IPS DF 6.9 (cell line): Measurements from ENCODE around the gene SERPINA3.

ENCODE experiments used
- DNase-seq: peaks from one replicate; pipeline ENCODE4 v3.0.0-alpha.2; 2013; ENCODE audit warnings: low read depth, low spot score
- H3K27ac ChIP-seq: one replicate; pipeline ENCODE4 v1.5.1; 2013; ENCODE audit warnings: low read length, control low read depth
- H3K27me3 ChIP-seq: 2 replicates; pipeline ENCODE4 v1.6.1; 2013; ENCODE audit warnings: mild to moderate bottlenecking, low read length; ENCODE audit not compliant: control insufficient read depth, insufficient read depth
- H3K36me3 ChIP-seq: 2 replicates; pipeline ENCODE4 v1.6.1; 2013; ENCODE audit warnings: low read length; ENCODE audit not compliant: control insufficient read depth, insufficient read depth
- H3K4me1 ChIP-seq: 2 replicates; pipeline ENCODE4 v1.6.1; 2013; ENCODE audit warnings: low read length; ENCODE audit not compliant: control insufficient read depth, insufficient read depth
- H3K4me3 ChIP-seq: 2 replicates; pipeline ENCODE4 v1.5.1; 2013; ENCODE audit warnings: mild to moderate bottlenecking, low read length
- H3K9me3 ChIP-seq: 2 replicates; pipeline ENCODE4 v1.6.1; 2013; ENCODE audit warnings: low read length, inconsistent platforms; ENCODE audit not compliant: control insufficient read depth, insufficient read depth
- WGBS: extraction: QIAGEN DNeasy Blood & Tissue Kit; methylation state at CpG from one replicate; pipeline ENCODE4 v1.1.7; 2013; ENCODE audit warnings: mixed read lengths, missing lambda C conversion rate; ENCODE audit not compliant: insufficient read length, insufficient coverage; 5-methylcytosine and 5-hydroxymethylcytosine counted together

SERPINA3 gene

DNA sequence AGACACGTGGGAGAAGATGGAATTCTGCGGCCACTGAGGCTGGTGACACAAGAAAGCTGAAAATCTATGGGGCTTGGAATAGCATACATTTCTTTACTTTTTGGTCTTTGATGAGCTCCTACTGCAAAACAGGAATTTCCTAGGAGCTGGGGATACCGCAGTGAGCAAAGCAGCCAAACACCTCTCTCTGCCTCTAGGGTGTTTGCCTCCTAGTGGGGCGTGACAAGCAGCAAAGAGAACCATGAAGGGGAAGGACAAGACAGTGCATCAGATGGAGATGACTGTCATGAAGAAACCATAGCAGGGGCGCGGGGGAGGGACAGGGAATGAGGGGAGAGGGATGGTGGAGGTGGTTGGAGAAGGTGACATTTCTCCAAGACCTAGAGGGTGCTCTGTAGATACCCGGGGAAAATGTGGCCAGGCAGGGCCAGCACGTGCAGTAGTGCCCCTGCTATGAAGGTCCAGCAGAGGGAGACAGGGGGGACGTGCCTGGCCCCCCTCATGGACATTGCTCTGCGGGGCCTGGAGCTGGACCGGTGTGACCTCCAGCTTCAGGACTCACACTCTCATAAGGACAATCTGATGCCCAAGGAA, 58.6 kb downstream of the SERPINA3 start:
- no peak overlapping the region for H3K4me3 ChIP-seq
- DNase-seq, result no peak
- no peaks in the 10 kb centered on the region for H3K4me1 ChIP-seq
- no peaks in the 10 kb centered on the region for H3K36me3 ChIP-seq
- H3K27me3 ChIP-seq, result no peaks in the 10 kb centered on the region
- H3K27ac ChIP-seq, result no peak overlapping the region
- no peaks in the 10 kb centered on the region for H3K9me3 ChIP-seq
- no CpG with 5 or more reads among the region's 11 CpGs for WGBS

- H3K4me1 ChIP-seq, result no peaks in the 10 kb centered on the region
- no peak for DNase-seq
- no peak overlapping the region for H3K4me3 ChIP-seq
- H3K27ac ChIP-seq, result no peak overlapping the region
- no peaks in the 10 kb centered on the region for H3K27me3 ChIP-seq
- WGBS, result no CpG with 5 or more reads among the region's 7 CpGs
- H3K9me3 ChIP-seq, result no peaks in the 10 kb centered on the region
- H3K36me3 ChIP-seq, result no peaks in the 10 kb centered on the region
Measured at GRCh38 chr14:94671870-94672444, 59.8 kb downstream of the SERPINA3 start.

- no CpG with 5 or more reads among the region's 7 CpGs for WGBS
- Histone ChIP-seq H3K4me1 (no peaks in the 10 kb centered on the region), H3K4me3 (no peak overlapping the region), H3K27ac (no peak overlapping the region), H3K36me3 (no peaks in the 10 kb centered on the region), H3K27me3 (no peaks in the 10 kb centered on the region), H3K9me3 (no peaks in the 10 kb centered on the region)
- DNase-seq, result no peak
Measured at GRCh38 chr14:94673071-94673470, 60.9 kb downstream of the SERPINA3 start.
